ENCODE data around the gene PPT2. TPM values are rescaled to one million over a fixed set of nuclear protein-coding genes. Genes with fewer than 3 reads are reported as not detected.

The PPT2 gene
- total and polyA plus RNA-seq, 2 of the 13 experiments (the other 11 are each of a cell fraction or from before 2014, with no cell fraction given): 39.2 to 61.8 TPM

DNA sequence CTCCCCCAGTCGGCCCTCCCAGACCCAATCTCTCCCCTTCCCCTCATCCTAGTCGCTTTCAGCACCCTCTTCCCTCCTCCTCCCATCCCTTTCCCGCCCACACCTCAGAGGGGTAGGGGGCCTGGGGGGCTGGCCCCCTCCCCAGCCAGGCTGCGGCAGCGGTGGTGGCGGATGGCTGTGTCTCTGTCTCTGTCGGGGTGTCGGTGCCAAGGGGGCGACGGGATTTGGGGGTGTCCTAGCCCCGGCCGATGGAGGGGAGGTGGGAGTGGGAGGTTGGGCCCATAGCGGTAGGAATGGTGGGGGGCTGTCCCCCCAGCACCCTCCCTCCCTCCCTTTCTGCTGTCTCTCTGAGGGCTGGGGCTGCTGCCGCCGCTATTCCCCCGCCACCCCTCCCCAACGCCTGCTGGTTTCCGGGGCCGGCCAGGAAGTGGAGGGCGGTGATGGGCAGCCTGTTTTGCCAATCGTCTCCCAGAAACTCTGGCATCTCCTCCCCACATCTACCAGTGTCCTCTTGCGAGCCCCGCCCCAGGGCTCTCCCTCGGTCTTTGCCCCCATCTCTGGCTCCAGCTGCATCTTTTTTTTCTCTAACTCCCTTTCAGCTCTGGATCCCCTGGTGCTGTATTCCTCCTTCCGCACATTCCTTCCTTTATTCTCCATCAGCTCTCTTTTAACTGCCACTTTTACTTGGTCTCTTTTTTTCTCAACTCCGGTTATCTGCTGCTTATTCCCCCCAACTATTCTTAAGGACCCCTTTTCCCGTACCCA lies 22.0 kb downstream of the PPT2 start, which contains the start of gene AGPAT1 (continued):
- no peak for TF ChIP-seq ZNF333 (CRISPR knock-in tag; IDR thresholded peaks at IDR 0.05; ENCODE audit: borderline replicate concordance)
- TF ChIP-seq MAX (IDR thresholded peaks at IDR 0.05): no peak; the same call in 1 of the 2 replicates
- 0 out of 2 replicates have a peak, but pooled peaks have one; percentile 63 for TF ChIP-seq MAF1 (CRISPR knock-in tag; IDR thresholded peaks at IDR 0.05; ENCODE audit: borderline replicate concordance)
- peak; percentile 83 for TF ChIP-seq KLF12 (CRISPR knock-in tag; IDR thresholded peaks at IDR 0.05; ENCODE audit: borderline replicate concordance)
- no peak; the same call in 1 of the 2 replicates for TF ChIP-seq ZNF777 (CRISPR knock-in tag; IDR thresholded peaks at IDR 0.05)
- TF ChIP-seq NFKB2 (CRISPR knock-in tag; IDR thresholded peaks at IDR 0.05; ENCODE audit: borderline replicate concordance): peak; percentile 89; the same call in 1 of the 2 replicates
- TF ChIP-seq HNF4G (IDR thresholded peaks at IDR 0.05; ENCODE audit: borderline replicate concordance, low read depth, low read length): peak; percentile 90
- TF ChIP-seq HNF4G (CRISPR knock-in tag; IDR thresholded peaks at IDR 0.05; ENCODE audit: borderline replicate concordance, low read depth): no peak
- TF ChIP-seq ZNF20 (CRISPR knock-in tag; IDR thresholded peaks at IDR 0.05): no peak
- TF ChIP-seq ZNF552 (CRISPR knock-in tag; IDR thresholded peaks at IDR 0.05; ENCODE audit: borderline replicate concordance): no peak
- no peak for TF ChIP-seq PRPF4 (IDR thresholded peaks at IDR 0.05; ENCODE audit: low read depth, low read length, poor library complexity, severe bottlenecking)
- 0 out of 2 replicates have a peak, but pooled peaks have one; percentile 9 for TF ChIP-seq ZNF564 (CRISPR knock-in tag; IDR thresholded peaks at IDR 0.05)
- no peak for TF ChIP-seq CHD2 (IDR thresholded peaks at IDR 0.05; ENCODE audit: low read depth, low read length)
- no peak; the same call in 1 of the 2 replicates for TF ChIP-seq ZNF878 (CRISPR knock-in tag; IDR thresholded peaks at IDR 0.05)
- TF ChIP-seq, protein P1, sequence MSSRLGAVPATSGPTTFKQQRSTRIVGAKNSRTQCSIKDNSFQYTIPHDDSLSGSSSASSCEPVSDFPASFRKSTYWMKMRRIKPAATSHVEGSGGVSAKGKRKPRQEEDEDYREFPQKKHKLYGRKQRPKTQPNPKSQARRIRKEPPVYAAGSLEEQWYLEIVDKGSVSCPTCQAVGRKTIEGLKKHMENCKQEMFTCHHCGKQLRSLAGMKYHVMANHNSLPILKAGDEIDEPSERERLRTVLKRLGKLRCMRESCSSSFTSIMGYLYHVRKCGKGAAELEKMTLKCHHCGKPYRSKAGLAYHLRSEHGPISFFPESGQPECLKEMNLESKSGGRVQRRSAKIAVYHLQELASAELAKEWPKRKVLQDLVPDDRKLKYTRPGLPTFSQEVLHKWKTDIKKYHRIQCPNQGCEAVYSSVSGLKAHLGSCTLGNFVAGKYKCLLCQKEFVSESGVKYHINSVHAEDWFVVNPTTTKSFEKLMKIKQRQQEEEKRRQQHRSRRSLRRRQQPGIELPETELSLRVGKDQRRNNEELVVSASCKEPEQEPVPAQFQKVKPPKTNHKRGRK (CRISPR knock-in tag; IDR thresholded peaks at IDR 0.05): no peak
- peak; percentile 82 for TF ChIP-seq GZF1 (CRISPR knock-in tag; IDR thresholded peaks at IDR 0.05)
- TF ChIP-seq POLR2AphosphoS5 (IDR thresholded peaks at IDR 0.05; ENCODE audit: low read depth, low read length): peak; percentile 91
- TF ChIP-seq ZNF382 (CRISPR knock-in tag; IDR thresholded peaks at IDR 0.05; ENCODE audit: borderline replicate concordance): no peak
- no peak for TF ChIP-seq ZNF550 (CRISPR knock-in tag; IDR thresholded peaks at IDR 0.05; ENCODE audit: borderline replicate concordance)
- TF ChIP-seq FOXK1 (CRISPR knock-in tag; IDR thresholded peaks at IDR 0.05; ENCODE audit: borderline replicate concordance, low read depth): no peak
- TF ChIP-seq PHF5A (CRISPR knock-in tag; IDR thresholded peaks at IDR 0.05; ENCODE audit: low read depth, unreplicated experiment): no peak
- TF ChIP-seq CHCHD3 (CRISPR knock-in tag; IDR thresholded peaks at IDR 0.05): 0 out of 2 replicates have a peak, but pooled peaks have one; percentile 32
- TF ChIP-seq HNRNPLL (IDR thresholded peaks at IDR 0.05; ENCODE audit: low read depth, low read length, poor library complexity, severe bottlenecking): peak; percentile 43
- TF ChIP-seq REXO4 (CRISPR knock-in tag; IDR thresholded peaks at IDR 0.05; ENCODE audit: borderline replicate concordance): no peak
- TF ChIP-seq, protein P2, sequence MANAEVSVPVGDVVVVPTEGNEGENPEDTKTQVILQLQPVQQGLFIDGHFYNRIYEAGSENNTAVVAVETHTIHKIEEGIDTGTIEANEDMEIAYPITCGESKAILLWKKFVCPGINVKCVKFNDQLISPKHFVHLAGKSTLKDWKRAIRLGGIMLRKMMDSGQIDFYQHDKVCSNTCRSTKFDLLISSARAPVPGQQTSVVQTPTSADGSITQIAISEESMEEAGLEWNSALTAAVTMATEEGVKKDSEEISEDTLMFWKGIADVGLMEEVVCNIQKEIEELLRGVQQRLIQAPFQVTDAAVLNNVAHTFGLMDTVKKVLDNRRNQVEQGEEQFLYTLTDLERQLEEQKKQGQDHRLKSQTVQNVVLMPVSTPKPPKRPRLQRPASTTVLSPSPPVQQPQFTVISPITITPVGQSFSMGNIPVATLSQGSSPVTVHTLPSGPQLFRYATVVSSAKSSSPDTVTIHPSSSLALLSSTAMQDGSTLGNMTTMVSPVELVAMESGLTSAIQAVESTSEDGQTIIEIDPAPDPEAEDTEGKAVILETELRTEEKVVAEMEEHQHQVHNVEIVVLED (CRISPR knock-in tag; IDR thresholded peaks at IDR 0.05; ENCODE audit: borderline replicate concordance): no peak
- no peak for TF ChIP-seq MLLT10 (CRISPR knock-in tag; IDR thresholded peaks at IDR 0.05)
- 0 out of 2 replicates have a peak, but pooled peaks have one; percentile 33 for TF ChIP-seq FOXC1 (CRISPR knock-in tag; IDR thresholded peaks at IDR 0.05; ENCODE audit: borderline replicate concordance)
